DOHH2 (cell line): ENCODE measurements around the gene RPTOR.

Source experiments
- H3F3A ChIP-seq: fragments of 200-600 bp; sonication (generic), shearing (Covaris generic); 2 replicates; pipeline ENCODE4 v1.6.0; 2016; ENCODE audit warnings: antibody characterized with exemption, mild to moderate bottlenecking; ENCODE audit not compliant: control insufficient read depth, insufficient read depth
- H3K27ac ChIP-seq: fragments of 200-600 bp; sonication (generic); 2 replicates; pipeline ENCODE4 v1.5.1; 2014; ENCODE audit warnings: low read depth, mild to moderate bottlenecking, low read length, moderate library complexity
- H3K27me3 ChIP-seq: fragments of 200-600 bp; sonication (generic); 2 replicates; pipeline ENCODE4 v1.6.1; 2014; ENCODE audit warnings: mild to moderate bottlenecking, low read length, mixed read lengths; ENCODE audit not compliant: control insufficient read depth
- H3K36me3 ChIP-seq: fragments of 200-600 bp; sonication (generic); 2 replicates; pipeline ENCODE4 v1.6.1; 2014; ENCODE audit warnings: mild to moderate bottlenecking, low read length, moderate library complexity, mixed read lengths; ENCODE audit not compliant: control insufficient read depth
- H3K4me1 ChIP-seq: fragments of 200-600 bp; sonication (generic); 2 replicates; pipeline ENCODE4 v1.6.1; 2014; ENCODE audit warnings: mild to moderate bottlenecking, low read length, mixed read lengths; ENCODE audit not compliant: control insufficient read depth
- H3K4me2 ChIP-seq: fragments of 200-600 bp; sonication (generic); 2 replicates; pipeline ENCODE4 v1.6.0; 2014; ENCODE audit warnings: mild to moderate bottlenecking, low read length, moderate library complexity
- H3K4me3 ChIP-seq: fragments of 200-600 bp; sonication (generic); 2 replicates; pipeline ENCODE4 v1.5.1; 2014; ENCODE audit warnings: mild to moderate bottlenecking, low read length, mixed read lengths
- H3K79me2 ChIP-seq: fragments of 200-600 bp; sonication (generic); 2 replicates; pipeline ENCODE4 v1.6.1; 2014; ENCODE audit warnings: mild to moderate bottlenecking, low read length, mixed read lengths; ENCODE audit not compliant: control insufficient read depth
- H3K9me2 ChIP-seq: fragments of 200-600 bp; sonication (generic); replicated peaks from 2 replicates; pipeline ENCODE4 v1.6.1; 2014; ENCODE audit warnings: mild to moderate bottlenecking, low read length, mixed read lengths; ENCODE audit not compliant: control insufficient read depth
- H3K9me3 ChIP-seq: fragments of 200-600 bp; sonication (generic); 2 replicates; pipeline ENCODE4 v1.6.1; 2014; ENCODE audit warnings: antibody characterized with exemption, low read length, mixed read lengths; ENCODE audit not compliant: control insufficient read depth, insufficient read depth
- H4K20me1 ChIP-seq: fragments of 200-600 bp; sonication (generic); 2 replicates; pipeline ENCODE4 v1.6.0; 2014; ENCODE audit warnings: low read depth, mild to moderate bottlenecking, antibody characterized with exemption, low read length, moderate library complexity; ENCODE audit not compliant: control insufficient read depth, insufficient read depth
- EZH2phosphoT487 ChIP-seq: fragments of 200-600 bp; sonication (generic); IDR thresholded peaks from 2 replicates; pipeline ENCODE4 v1.6.1; 2017; ENCODE audit warnings: borderline replicate concordance, mild to moderate bottlenecking, antibody characterized with exemption, low read length, moderate library complexity, mixed read lengths
- TF ChIP-seq, protein P1 (sequence below): fragments of 200-600 bp; sonication (generic); IDR thresholded peaks from one replicate; pipeline ENCODE4 v1.5.1; 2014; ENCODE audit warnings: antibody characterized with exemption, mild to moderate bottlenecking, low read depth, low read length; ENCODE audit not compliant: poor library complexity, severe bottlenecking

The RPTOR gene

DNA sequence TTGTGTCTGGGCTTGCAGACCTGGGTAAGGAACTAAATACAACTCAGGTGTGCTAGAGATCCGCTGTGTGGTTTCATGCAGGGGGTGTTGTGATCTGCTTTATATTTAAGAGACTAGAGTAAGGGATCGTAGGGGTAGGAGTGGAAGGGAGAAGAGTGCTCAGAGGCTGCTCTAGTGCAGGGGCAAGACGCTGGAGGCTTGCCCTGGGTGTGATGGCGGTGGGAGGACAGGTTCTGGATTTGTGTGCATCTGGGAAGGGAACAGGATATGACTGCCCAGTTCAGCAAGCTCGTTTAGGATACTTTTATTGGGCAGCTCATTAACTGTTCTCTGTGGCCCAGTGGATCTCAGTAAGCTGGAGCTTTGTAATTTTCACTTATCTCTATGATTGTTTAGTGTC lies 47.6 kb downstream of the RPTOR start:
- Histone ChIP-seq H3K36me3 (no peaks in the 10 kb centered on the region), H4K20me1 (no peaks in the 10 kb centered on the region), H3K4me1 (no peaks in the 10 kb centered on the region; the same call in 1 of the 2 replicates), H3K27me3 (no peaks in the 10 kb centered on the region), H3K4me3 (no peak overlapping the region), H3F3A (no peaks in the 10 kb centered on the region), H3K9me3 (no peaks in the 10 kb centered on the region), H3K9me2 (no peaks in the 10 kb centered on the region), H3K4me2 (no peak overlapping the region), H3K79me2 (peaks cover 97% of the 10 kb centered on the region), H3K27ac (no peak overlapping the region)
- TF ChIP-seq, protein P1, sequence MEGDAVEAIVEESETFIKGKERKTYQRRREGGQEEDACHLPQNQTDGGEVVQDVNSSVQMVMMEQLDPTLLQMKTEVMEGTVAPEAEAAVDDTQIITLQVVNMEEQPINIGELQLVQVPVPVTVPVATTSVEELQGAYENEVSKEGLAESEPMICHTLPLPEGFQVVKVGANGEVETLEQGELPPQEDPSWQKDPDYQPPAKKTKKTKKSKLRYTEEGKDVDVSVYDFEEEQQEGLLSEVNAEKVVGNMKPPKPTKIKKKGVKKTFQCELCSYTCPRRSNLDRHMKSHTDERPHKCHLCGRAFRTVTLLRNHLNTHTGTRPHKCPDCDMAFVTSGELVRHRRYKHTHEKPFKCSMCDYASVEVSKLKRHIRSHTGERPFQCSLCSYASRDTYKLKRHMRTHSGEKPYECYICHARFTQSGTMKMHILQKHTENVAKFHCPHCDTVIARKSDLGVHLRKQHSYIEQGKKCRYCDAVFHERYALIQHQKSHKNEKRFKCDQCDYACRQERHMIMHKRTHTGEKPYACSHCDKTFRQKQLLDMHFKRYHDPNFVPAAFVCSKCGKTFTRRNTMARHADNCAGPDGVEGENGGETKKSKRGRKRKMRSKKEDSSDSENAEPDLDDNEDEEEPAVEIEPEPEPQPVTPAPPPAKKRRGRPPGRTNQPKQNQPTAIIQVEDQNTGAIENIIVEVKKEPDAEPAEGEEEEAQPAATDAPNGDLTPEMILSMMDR, result no peak
- no peak for TF ChIP-seq EZH2phosphoT487

DNA sequence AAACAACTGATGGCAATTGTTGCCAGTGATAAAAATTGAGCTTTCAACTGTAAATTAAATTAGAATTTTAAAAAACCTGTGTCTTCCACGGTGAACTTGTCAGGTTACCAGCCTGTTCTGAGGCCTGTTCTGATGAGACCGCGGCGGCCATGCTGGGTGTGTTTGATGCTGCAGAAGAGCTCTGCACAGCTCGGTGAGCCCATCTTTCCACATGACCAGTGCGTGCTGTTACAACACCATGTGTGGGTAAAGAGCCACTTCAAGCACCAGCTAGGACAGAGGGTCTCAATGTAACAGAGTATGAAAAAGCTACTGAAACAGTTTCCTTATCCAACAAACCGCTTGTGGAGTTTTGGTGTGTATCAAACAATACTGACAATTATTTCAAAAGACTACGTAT lies 48.5 kb downstream of the RPTOR start:
- TF ChIP-seq EZH2phosphoT487, result no peak
- TF ChIP-seq, protein P1, result no peak
- no peaks in the 10 kb centered on the region for H3K36me3 ChIP-seq

DNA sequence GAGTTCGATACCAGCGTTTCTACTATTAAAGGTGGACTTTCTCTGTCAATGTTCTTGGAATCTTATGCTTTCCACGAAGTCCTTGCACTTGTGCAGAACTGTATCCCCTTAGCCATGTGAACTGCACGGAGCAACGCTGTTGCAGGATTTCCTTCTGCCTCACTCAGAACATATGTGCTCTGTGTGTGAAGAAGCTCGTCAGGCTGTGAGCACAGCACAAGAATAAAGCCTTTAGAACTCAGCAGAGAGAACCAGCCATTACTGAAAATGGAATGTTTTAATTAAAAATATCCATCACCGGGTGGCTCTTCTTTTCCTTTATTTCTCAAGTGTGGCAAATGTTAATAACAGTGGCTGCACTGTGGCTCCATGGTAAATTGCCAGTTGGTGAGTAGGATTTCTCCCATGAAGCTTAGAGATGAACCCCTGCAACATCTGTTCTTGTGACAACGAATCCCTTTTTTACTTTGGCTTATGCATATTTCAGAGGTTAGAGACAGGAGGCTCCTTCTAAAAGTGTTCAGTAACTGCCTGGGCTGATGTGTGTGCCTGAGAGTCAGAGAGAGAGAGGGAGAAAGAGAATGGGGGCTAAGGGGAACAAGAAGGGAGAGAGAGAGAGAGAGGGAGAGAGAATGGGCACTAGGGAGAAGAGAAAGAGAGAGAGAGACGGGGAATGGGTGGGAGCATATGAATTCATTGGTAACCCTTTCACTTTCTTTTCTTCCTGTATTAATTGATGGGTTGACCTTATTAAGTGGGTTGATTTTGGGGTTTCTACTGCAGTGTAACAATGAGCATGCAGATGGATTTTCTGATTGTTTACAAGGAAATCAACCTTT lies 50.0 kb downstream of the RPTOR start:
- Histone ChIP-seq H3K4me1 (peaks cover 2% of the 10 kb centered on the region; the same call in 1 of the 2 replicates), H3K4me3 (no peak overlapping the region), H3K79me2 (peaks cover 97% of the 10 kb centered on the region), H3K27ac (no peak overlapping the region), H3F3A (no peaks in the 10 kb centered on the region), H3K9me2 (no peaks in the 10 kb centered on the region), H3K27me3 (no peaks in the 10 kb centered on the region), H3K9me3 (no peaks in the 10 kb centered on the region), H3K4me2 (no peak overlapping the region), H4K20me1 (no peaks in the 10 kb centered on the region), H3K36me3 (no peaks in the 10 kb centered on the region)
- TF ChIP-seq, protein P1, result no peak
- no peak for TF ChIP-seq EZH2phosphoT487

More for the DNA sequence above, 48.5 kb downstream of the RPTOR start:
- Histone ChIP-seq H3K4me1 (no peaks in the 10 kb centered on the region; the same call in 1 of the 2 replicates), H3K9me3 (no peaks in the 10 kb centered on the region), H4K20me1 (no peaks in the 10 kb centered on the region), H3K4me3 (no peak overlapping the region), H3K9me2 (no peaks in the 10 kb centered on the region), H3F3A (no peaks in the 10 kb centered on the region), H3K27me3 (no peaks in the 10 kb centered on the region), H3K79me2 (peaks cover 97% of the 10 kb centered on the region), H3K27ac (no peak overlapping the region), H3K4me2 (no peak overlapping the region)
